A673 (cell line): Measurements from ENCODE around the gene ESPNL. TPM values are rescaled to one million over a fixed set of nuclear protein-coding genes. Genes with fewer than 3 reads are reported as not detected.

Experiments
- BruUV-seq: library from RNA; stranded (reverse); fragments of 400-500 nt; replicated peaks from 2 replicates; lab custom pipeline; 2021; lab: Mats Ljungman, UMichigan
- CTCF ChIA-PET: fragments of 300-600 bp; sonication (Branson Sonifier 250); formaldehyde crosslinking; loops from one replicate; lab custom pipeline; 2022; ENCODE audit warnings: antibody characterized with exemption; lab: Charles Lee
- POLR2A ChIA-PET: fragments of 300-600 bp; sonication (Branson Sonifier 250); formaldehyde crosslinking; loops from one replicate; lab custom pipeline; 2022; ENCODE audit warnings: antibody characterized with exemption; ENCODE audit not compliant: low non-redundant PET; lab: Charles Lee
- DNase-seq: peaks from one replicate; pipeline ENCODE4 v3.0.0-alpha.2; 2015; ENCODE audit warnings: low spot score
- H3K27ac ChIP-seq: fragments of 200-600 bp; sonication (generic); 2 replicates; pipeline ENCODE4 v1.5.1; 2016; ENCODE audit warnings: mixed run types, low read depth, mild to moderate bottlenecking, mixed read lengths, antibody characterized with exemption, low read length; ENCODE audit not compliant: poor library complexity, severe bottlenecking
- H3K27me3 ChIP-seq: fragments of 200-600 bp; sonication (generic); replicated peaks from 2 replicates; pipeline ENCODE4 v1.6.1; 2017; ENCODE audit warnings: mixed run types, low read depth, mild to moderate bottlenecking, mixed read lengths, antibody characterized with exemption, low read length; ENCODE audit not compliant: insufficient read depth, poor library complexity
- H3K36me3 ChIP-seq: fragments of 200-600 bp; sonication (generic); 2 replicates; pipeline ENCODE4 v1.6.1; 2016; ENCODE audit warnings: mixed run types, mild to moderate bottlenecking, mixed read lengths, antibody characterized with exemption, low read length; ENCODE audit not compliant: insufficient read depth, poor library complexity, severe bottlenecking
- H3K4me1 ChIP-seq: fragments of 200-600 bp; sonication (generic); 2 replicates; pipeline ENCODE4 v1.6.1; 2017; ENCODE audit warnings: mixed run types, mild to moderate bottlenecking, mixed read lengths, antibody characterized with exemption, low read length; ENCODE audit not compliant: insufficient read depth, poor library complexity, severe bottlenecking
- H3K4me3 ChIP-seq: fragments of 200-600 bp; sonication (generic); 2 replicates; pipeline ENCODE4 v1.5.1; 2016; ENCODE audit warnings: low read depth, mixed run types, mild to moderate bottlenecking, mixed read lengths, low read length; ENCODE audit not compliant: poor library complexity, severe bottlenecking
- H3K9me3 ChIP-seq: fragments of 200-600 bp; sonication (generic); 2 replicates; pipeline ENCODE4 v1.6.1; 2016; ENCODE audit warnings: mixed run types, low read depth, mild to moderate bottlenecking, mixed read lengths, antibody characterized with exemption, low read length; ENCODE audit not compliant: poor library complexity, severe bottlenecking
- CTCF ChIP-seq: fragments of 300-800, 200-600 bp; sonication (generic); conservative IDR thresholded peaks from 2 replicates; pipeline ENCODE4 v1.5.1; 2017; ENCODE audit warnings: low read depth, mild to moderate bottlenecking, antibody characterized with exemption, low read length, moderate library complexity, mixed read lengths
- EZH2 ChIP-seq: fragments of 200-600 bp; sonication (generic); IDR thresholded peaks from 2 replicates; pipeline ENCODE4 v1.6.1; 2017; ENCODE audit warnings: borderline replicate concordance, low read depth, mild to moderate bottlenecking, mixed read lengths, antibody characterized with exemption, low read length; ENCODE audit not compliant: poor library complexity, severe bottlenecking
- intact Hi-C: fragments of 100-400 bp; cut with micrococcal nuclease; formaldehyde crosslinking; loops from one replicate; pipeline ENCODE4 v1.10.0; 2022; ENCODE audit not compliant: unreplicated experiment
- total RNA-seq: library from RNA; stranded (reverse); gene quantifications from 2 replicates; pipeline ENCODE4 v1.2.3, GENCODE V29; 2021

The ESPNL gene
- total RNA-seq, 1 experiment from 2014 or later, result 0.30 TPM

DNA sequence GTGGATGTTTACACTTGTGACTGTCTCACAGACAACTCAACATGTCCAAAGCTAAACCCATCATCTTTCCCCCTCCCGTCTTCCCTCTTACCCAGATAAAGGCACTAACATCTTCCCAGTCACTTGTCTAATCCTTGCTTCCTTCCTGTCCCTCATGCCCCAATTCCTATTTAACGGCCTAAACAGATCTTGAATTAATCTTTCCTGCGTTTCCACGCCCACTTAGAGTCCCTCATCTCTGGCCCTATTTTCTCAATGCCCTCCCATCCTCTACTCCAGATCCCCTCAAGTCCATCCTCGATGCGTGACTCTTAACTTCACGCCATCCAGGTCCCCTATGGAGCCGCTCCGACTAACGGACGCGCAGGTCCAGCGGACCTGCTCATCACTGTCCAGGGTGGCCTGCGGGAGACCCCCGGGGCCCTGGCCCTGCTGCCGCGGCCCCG, 40.0 kb upstream of the ESPNL start:
- POLR2A ChIA-PET, result no interaction called here
- TF ChIP-seq CTCF, result no peak
- no peak for TF ChIP-seq EZH2
- peaks cover 8% of the 10 kb centered on the region for H3K36me3 ChIP-seq
- H3K4me1 ChIP-seq, result peaks cover 11% of the 10 kb centered on the region
- no TSS peak for BruUV-seq
- CTCF ChIA-PET, result interaction anchor here (0.6 kb wide), 1 partner anchor 202 kb away, joined by 4 read pairs; no protein-coding TSS in a partner anchor
- H3K9me3 ChIP-seq, result no peaks in the 10 kb centered on the region
- peak overlapping the region; percentile 94 for H3K27ac ChIP-seq
- intact Hi-C loops, result loop anchor here (10.0 kb wide), 1 partner anchor 205 kb away; the partner anchor contains the start of gene RAMP1
- peak overlapping the region; percentile 85 for H3K4me3 ChIP-seq
- DNase-seq, result peak; percentile 73
- no peaks in the 10 kb centered on the region for H3K27me3 ChIP-seq

DNA sequence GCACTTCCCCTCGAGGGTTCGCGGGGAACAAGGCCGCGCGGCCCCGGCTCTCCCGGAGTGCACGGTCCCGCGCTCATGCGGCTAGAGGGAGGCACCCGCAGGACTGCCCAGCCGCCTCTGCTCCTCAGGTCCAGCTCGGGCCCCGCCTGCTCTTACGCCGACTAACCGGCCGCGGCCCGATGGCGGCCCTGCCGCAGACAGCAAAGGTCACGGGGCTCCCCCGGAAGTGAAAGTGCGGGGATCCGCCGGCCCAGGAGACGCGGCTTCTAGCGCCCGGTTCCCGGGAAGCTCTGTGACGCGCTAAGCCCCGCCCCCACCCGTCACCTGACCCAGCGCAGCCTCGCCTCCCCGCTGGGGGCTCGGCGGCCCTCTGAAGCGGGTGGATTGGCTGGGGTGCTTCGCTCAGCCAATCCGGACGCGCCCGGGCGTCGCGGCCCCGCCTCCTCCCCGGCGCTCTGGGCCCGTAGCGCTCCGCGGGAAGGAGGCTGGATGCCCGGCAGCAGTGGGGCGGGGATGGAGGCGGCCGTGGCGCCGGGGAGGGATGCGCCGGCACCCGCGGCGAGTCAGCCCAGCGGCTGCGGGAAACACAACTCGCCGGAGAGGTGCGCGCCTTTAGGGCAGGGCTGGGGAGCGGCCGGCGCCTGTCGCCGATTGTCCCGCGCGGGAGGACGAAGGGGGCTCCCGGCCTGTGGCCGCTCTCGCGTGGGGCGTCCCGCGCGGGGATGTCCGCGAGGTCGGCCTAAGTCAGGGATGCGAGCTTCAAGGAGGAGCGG, 39.4 kb upstream of the ESPNL start, which contains the start of gene SCLY:
Gene SCLY (plus strand): TSS at position 460 of the 773 bp plus-strand sequence. CDS start 54 bp downstream, at position 514.
- intact Hi-C loops, result loop anchor here (10.0 kb wide), 1 partner anchor 206 kb away; the partner anchor contains the start of gene RAMP1
- BruUV-seq, result no TSS peak
- no peak for TF ChIP-seq CTCF
- no peak for TF ChIP-seq EZH2
- Histone ChIP-seq H3K4me3 (peak within 1 kb of the TSS; percentile 85), H3K9me3 (no peaks in the 10 kb centered on the region), H3K27me3 (no peaks in the 10 kb centered on the region), H3K4me1 (peaks cover 11% of the 10 kb centered on the region), H3K36me3 (peaks cover 11% of the 10 kb centered on the region), H3K27ac (peak within 1 kb of the TSS; percentile 94)
- CTCF ChIA-PET, result interaction anchor here (0.6 kb wide), 1 partner anchor 203 kb away, joined by 4 read pairs; no protein-coding TSS in a partner anchor
- DNase-seq, result peak; percentile 98
- POLR2A ChIA-PET, result no interaction called here

GRCh38 chr2:238061315-238062202, 38.6 kb upstream of the ESPNL start:
- Histone ChIP-seq H3K27ac (peak overlapping the region; percentile 73), H3K27me3 (no peaks in the 10 kb centered on the region), H3K4me1 (peaks cover 11% of the 10 kb centered on the region), H3K4me3 (peak overlapping the region; percentile 85), H3K9me3 (no peaks in the 10 kb centered on the region), H3K36me3 (peaks cover 19% of the 10 kb centered on the region)
- CTCF ChIA-PET, result no interaction called here
- TF ChIP-seq CTCF (no peak), EZH2 (no peak)
- intact Hi-C loops, result loop anchor here (10.0 kb wide), 1 partner anchor 207 kb away; the partner anchor contains the start of gene RAMP1
- DNase-seq, result peak; percentile 55
- POLR2A ChIA-PET, result no interaction called here
- BruUV-seq, result TSS peak; percentile 58
